Mammary microvascular endothelial cell (primary cell): ENCODE data around the gene FPR3. TPM values are rescaled to one million over a fixed set of nuclear protein-coding genes. Genes with fewer than 3 reads are reported as not detected.

ENCODE experiments used
- total RNA-seq: library from RNA; depleted of rRNA; stranded (reverse); fragments of >200 nt; gene quantifications from 2 replicates; pipeline ENCODE4 v1.2.3, GENCODE V29; 2015

FPR3 gene, protein sequence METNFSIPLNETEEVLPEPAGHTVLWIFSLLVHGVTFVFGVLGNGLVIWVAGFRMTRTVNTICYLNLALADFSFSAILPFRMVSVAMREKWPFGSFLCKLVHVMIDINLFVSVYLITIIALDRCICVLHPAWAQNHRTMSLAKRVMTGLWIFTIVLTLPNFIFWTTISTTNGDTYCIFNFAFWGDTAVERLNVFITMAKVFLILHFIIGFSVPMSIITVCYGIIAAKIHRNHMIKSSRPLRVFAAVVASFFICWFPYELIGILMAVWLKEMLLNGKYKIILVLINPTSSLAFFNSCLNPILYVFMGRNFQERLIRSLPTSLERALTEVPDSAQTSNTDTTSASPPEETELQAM
- not detected in 2 replicates for total RNA-seq

GRCh38 chr19:51794885-51795490 is at the start of gene FPR3:
Gene FPR3 (plus strand): TSS chr19:51795157. CDS start chr19:51823749, 28,592 bp downstream.

GRCh38 chr19:51751655-51752054 is 43.3 kb upstream of the FPR3 start, which contains the start of gene FPR1:
Gene FPR1 (minus strand): TSS chr19:51751878. CDS start chr19:51746994, 4,884 bp downstream.

DNA sequence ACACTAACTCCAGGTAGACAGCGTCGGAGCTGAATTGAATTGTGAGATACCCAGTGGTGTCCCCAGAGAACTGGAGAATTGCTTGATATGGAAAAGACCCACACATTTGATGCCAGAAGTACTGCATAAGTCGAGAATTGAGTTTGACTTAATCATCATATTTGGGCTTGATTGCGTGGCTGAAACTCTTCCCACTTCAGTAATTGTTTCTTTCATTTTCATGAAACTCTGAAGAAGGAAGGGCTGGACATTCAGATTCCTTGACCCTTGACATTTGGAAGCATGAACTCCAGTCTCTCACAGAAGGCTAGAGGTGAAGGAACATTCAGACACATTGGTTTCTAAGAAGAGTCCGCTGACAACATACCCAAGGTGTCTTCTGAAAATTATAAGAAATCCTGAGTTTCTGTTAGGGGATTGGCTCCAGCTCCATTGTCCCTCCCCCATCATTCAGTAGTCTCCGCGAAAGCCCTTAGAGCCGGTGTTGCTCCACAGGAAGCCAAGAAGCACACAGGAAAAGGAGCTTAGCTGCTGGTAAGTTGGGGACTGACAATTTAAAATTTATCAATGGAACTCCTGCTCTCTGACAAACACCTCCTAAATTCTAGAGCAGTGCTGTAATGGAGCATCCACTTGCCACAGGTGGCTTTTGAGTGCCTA is 34.1 kb upstream of the FPR3 start, which contains the start of gene FPR2:
Gene FPR2 (plus strand): TSS at position 484 of the 660 bp plus-strand sequence. CDS start 7,479 bp downstream, outside the sequence.

Other genes with a start within 250 kb of the FPR3 start
- 5.2 TPM in 2 replicates for gene ZNF175, start 223.9 kb upstream of the FPR3 start, total RNA-seq
- gene SIGLEC5, start 164.8 kb upstream of the FPR3 start, total RNA-seq, result 0.27 and 0.69 TPM in 2 replicates
- 0.15 and 0.27 TPM in 2 replicates for gene SIGLEC14, start 148.3 kb upstream of the FPR3 start, total RNA-seq
- 5.5 and 10.5 TPM in 2 replicates for gene SPACA6, start 101.8 kb upstream of the FPR3 start, total RNA-seq
- not detected in 2 replicates for gene HAS1, start 71.2 kb upstream of the FPR3 start, total RNA-seq
- not detected in 2 replicates for gene FPR1, start 43.3 kb upstream of the FPR3 start, total RNA-seq
- gene FPR2, start 34.0 kb upstream of the FPR3 start, total RNA-seq, result not detected in 2 replicates
- 0.87 and 1.3 TPM in 2 replicates for gene ZNF577, start 92.8 kb downstream of the FPR3 start, total RNA-seq
- 4.3 and 4.5 TPM in 2 replicates for gene ZNF649, start 109.9 kb downstream of the FPR3 start, total RNA-seq
- gene ZNF613, start 132.3 kb downstream of the FPR3 start, total RNA-seq, result 3.1 TPM in 2 replicates
- 3.1 and 4.7 TPM in 2 replicates for gene ZNF350, start 191.7 kb downstream of the FPR3 start, total RNA-seq
- 5.1 and 7.7 TPM in 2 replicates for gene ZNF615, start 213.1 kb downstream of the FPR3 start, total RNA-seq
- gene ZNF614, start 233.2 kb downstream of the FPR3 start, total RNA-seq, result 5.7 and 6.0 TPM in 2 replicates